OCI-LY3 (cell line): ENCODE data around the gene KL.

Experiments used
- CTCF ChIP-seq: fragments of 200-600, 300-600 bp; sonication (generic); IDR thresholded peaks from 2 replicates; pipeline ENCODE4 v1.5.1; 2014; ENCODE audit warnings: antibody characterized with exemption, low read length, low read depth
- EZH2phosphoT487 ChIP-seq: fragments of 200-600 bp; shearing (Covaris generic); IDR thresholded peaks from 2 replicates; pipeline ENCODE4 v1.6.1; 2018; ENCODE audit warnings: antibody characterized with exemption, mixed run types, low read depth

- no peak for TF ChIP-seq EZH2phosphoT487
- no peak for TF ChIP-seq CTCF
Measured at GRCh38 chr13:33006134-33006533, 10.1 kb upstream of the KL start.
